Right ventricle myocardium inferior (tissue), 1 donor: ENCODE measurements around the gene NOX5. TPM values are rescaled to one million over a fixed set of nuclear protein-coding genes. Genes with fewer than 3 reads are reported as not detected.
"Not testable (repeated sequence)": the region's sequence is repeated elsewhere in the genome, so short reads cannot be mapped to it uniquely, and the experiment has no call there.

Experiments
- ATAC-seq: fragments of 200-7000 bp; cut with Tn5 transposase; one replicate; pipeline ENCODE4 v1.9.1; 2020; ENCODE audit warnings: mild to moderate bottlenecking, moderate library complexity
- DNase-seq: peaks from one replicate; pipeline ENCODE4 v3.0.0; 2021; ENCODE audit errors: missing footprints
- intact Hi-C: fragments of 100-400 bp; cut with DNase I; formaldehyde crosslinking; loops from one replicate; pipeline ENCODE4 v1.11.0; 2022
- long read RNA-seq: library from polyadenylated mRNA; unstranded; transcript quantifications from one replicate; pipeline ENCODE4 v2.0.0, GENCODE V29; 2021
- total RNA-seq: library from RNA; stranded (reverse); fragmentation: NEBNext Ultra II Directional; extraction: Animal tissue kit (Norgen Biotek cat#: 25700); gene quantifications from one replicate; pipeline ENCODE4 v1.2.1, GENCODE V29; 2021
- donor health status: DM: no; HTN: yes; CAD: no; lungs with severe emphysema.

NOX5 gene
- total RNA-seq, result not detected
- long read RNA-seq, result 0 reads

GRCh38 chr15:69014454-69014853 is at the start of gene NOX5:
NOX5 (plus strand) TSS chr15:69014695; CDS start chr15:69014736, 41 bp downstream.
- no peak for ATAC-seq
- intact Hi-C loops, result no loop called here
- DNase-seq, result no peak

GRCh38 chr15:68966996-68967395 is 47.5 kb upstream of the NOX5 start:
- DNase-seq (no peak), ATAC-seq (no peak)
- intact Hi-C loops, result no loop called here

GRCh38 chr15:68967948-68968347 is 46.5 kb upstream of the NOX5 start:
- intact Hi-C loops, result no loop called here
- no peak for ATAC-seq
- DNase-seq, result no peak

GRCh38 chr15:68969298-68969697 is 45.2 kb upstream of the NOX5 start:
- intact Hi-C loops, result no loop called here
- ATAC-seq (no peak), DNase-seq (no peak)

- DNase-seq (no peak), ATAC-seq (no peak)
- intact Hi-C loops, result no loop called here
Measured at GRCh38 chr15:68972201-68973065, 42.1 kb upstream of the NOX5 start.

- ATAC-seq, DNase-seq, intact Hi-C loops: not testable (repeated sequence)
Measured at GRCh38 chr15:68975651-68976160, 38.8 kb upstream of the NOX5 start.

GRCh38 chr15:68977426-68977825 is 37.1 kb upstream of the NOX5 start:
- ATAC-seq, intact Hi-C loops, DNase-seq: not testable (repeated sequence)

GRCh38 chr15:68979006-68979405 is 35.5 kb upstream of the NOX5 start:
- no peak for DNase-seq
- no peak for ATAC-seq
- intact Hi-C loops, result no loop called here

GRCh38 chr15:68979816-68980215 is 34.7 kb upstream of the NOX5 start:
- no peak for DNase-seq
- intact Hi-C loops, result no loop called here
- ATAC-seq, result no peak

GRCh38 chr15:68980786-68981185 is 33.7 kb upstream of the NOX5 start:
- DNase-seq (no peak), ATAC-seq (no peak)
- intact Hi-C loops, result no loop called here

- ATAC-seq (no peak), DNase-seq (no peak)
- intact Hi-C loops, result no loop called here
Measured at GRCh38 chr15:68981941-68982340, 32.6 kb upstream of the NOX5 start.

GRCh38 chr15:68982976-68983563 is 31.4 kb upstream of the NOX5 start:
- DNase-seq, result no peak
- intact Hi-C loops, result no loop called here
- no peak for ATAC-seq

- no peak for DNase-seq
- ATAC-seq, result no peak
- intact Hi-C loops, result no loop called here
Measured at GRCh38 chr15:68983961-68984481, 30.5 kb upstream of the NOX5 start.

GRCh38 chr15:68984586-68984985 is 29.9 kb upstream of the NOX5 start:
- DNase-seq, result no peak
- no peak for ATAC-seq
- intact Hi-C loops, result no loop called here

- intact Hi-C loops, result no loop called here
- no peak for ATAC-seq
- no peak for DNase-seq
Measured at GRCh38 chr15:68985361-68985891, 29.1 kb upstream of the NOX5 start.

- no peak for ATAC-seq
Measured at GRCh38 chr15:68986322-68986721, 28.2 kb upstream of the NOX5 start.

GRCh38 chr15:68987120-68987519 is 27.4 kb upstream of the NOX5 start:
- intact Hi-C loops, result no loop called here
- no peak for DNase-seq

More at GRCh38 chr15:68986322-68986721, 28.2 kb upstream of the NOX5 start:
- DNase-seq, result no peak
- intact Hi-C loops, result no loop called here

GRCh38 chr15:68987676-68988075 is 26.8 kb upstream of the NOX5 start:
- intact Hi-C loops, result no loop called here
- DNase-seq, result no peak
- ATAC-seq, result no peak

More at GRCh38 chr15:68987120-68987519, 27.4 kb upstream of the NOX5 start:
- ATAC-seq, result no peak

GRCh38 chr15:68989541-68990230 is 24.8 kb upstream of the NOX5 start:
- intact Hi-C loops, result no loop called here
- no peak for ATAC-seq
- no peak for DNase-seq
